HG03103 (cell line): ENCODE measurements around the gene CCDC150.
"Not testable (repeated sequence)": the region's sequence is repeated elsewhere in the genome, so short reads cannot be mapped to it uniquely, and the experiment has no call there.

Source experiments
- ATAC-seq: cut with Tn5 transposase; IDR thresholded peaks from one replicate; pipeline ENCODE4 v1.9.1; 2021; ENCODE audit warnings: low read depth; ENCODE audit not compliant: unreplicated experiment

The CCDC150 gene

GRCh38 chr2:196703695-196704094, 64.2 kb downstream of the CCDC150 start:
- no peak for ATAC-seq

DNA sequence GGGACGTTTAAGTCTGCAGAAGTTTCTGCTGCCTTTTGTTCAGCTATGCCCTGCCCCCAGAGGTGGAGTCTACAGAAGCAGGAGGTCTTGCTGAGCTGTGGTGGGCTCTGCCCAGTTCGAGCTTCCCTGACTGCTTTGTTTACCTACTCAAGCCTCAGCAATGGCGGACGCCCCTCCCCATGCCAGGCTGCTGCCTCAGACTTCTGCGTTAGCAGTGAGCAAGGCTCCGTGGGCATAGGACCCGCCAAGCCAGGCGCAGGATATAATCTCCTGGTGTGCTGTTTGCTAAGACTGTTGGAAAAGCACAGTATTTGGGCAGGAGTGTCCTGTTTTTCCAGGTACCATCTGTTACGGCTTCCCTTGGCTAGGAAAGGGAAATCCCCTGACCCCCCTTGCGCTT, 70.5 kb downstream of the CCDC150 start:
- ATAC-seq, result not testable (repeated sequence)

GRCh38 chr2:196711625-196712024, 72.1 kb downstream of the CCDC150 start:
- no peak for ATAC-seq

GRCh38 chr2:196712867-196713266, 73.4 kb downstream of the CCDC150 start:
- no peak for ATAC-seq

DNA sequence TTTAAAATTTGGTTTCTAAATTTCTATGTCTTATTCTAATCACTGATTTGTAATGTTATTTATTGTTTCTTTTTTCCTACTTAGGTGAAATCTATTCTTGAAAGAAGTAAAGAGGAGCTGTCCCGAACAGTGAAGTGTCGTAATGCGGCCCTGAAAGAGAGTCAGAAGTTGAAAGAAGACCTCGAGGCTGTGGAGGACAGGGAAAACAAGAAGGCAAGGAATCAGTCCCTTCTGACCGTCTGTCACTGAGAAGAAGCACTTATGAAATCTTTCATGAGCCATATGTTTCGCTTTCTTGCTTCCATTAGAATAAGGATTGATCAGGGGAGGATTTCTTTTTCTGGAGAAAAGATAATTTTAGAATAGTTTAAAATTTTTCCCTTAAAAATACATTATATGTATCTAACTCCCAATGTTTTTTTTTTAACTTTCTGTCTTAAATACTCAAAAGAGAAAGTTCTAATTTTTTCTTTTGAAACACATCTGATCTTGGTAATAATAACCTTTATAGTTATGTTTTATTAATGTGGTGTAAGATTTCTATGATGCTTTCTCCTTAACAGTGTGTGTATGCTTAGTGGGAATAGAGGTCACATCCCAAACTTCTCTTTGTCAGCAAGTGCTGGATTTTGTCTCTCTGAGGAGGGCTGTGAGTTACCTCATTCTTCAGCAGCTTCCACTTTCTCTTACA, 79.0 kb downstream of the CCDC150 start:
- no peak for ATAC-seq

DNA sequence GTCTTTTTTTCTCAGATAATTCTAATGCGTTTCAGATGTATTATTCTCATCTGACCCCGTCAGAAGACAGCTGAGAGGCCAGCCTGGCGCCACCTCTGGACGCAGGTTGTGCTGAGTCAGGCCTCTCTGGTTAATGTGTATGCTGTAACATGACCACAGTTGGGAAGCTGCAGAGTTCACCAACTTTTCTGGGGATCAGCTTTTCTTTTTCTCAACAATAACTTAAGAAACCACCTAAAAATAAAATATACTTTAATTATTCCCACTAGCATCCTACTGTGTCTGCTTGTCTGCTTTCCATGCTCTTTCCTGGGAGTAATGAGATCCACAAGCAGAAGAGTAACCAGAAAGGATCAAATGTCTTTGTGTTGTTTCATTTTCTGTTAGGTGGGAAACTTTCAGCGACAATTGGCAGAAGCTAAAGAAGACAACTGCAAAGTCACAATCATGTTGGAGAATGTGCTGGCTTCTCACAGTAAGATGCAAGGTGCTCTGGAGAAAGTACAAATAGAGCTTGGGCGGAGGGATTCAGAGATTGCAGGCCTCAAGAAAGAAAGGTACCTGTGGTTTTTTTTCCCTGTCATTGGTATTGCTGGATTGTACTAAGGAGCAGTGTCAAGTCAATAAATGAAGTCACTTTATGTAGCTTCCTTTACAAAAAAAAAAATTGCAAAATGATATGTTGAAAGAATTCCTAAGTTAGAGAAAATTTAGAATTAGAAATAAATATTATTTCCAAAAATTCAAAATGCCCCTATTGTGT, 79.8 kb downstream of the CCDC150 start:
- ATAC-seq, result no peak

DNA sequence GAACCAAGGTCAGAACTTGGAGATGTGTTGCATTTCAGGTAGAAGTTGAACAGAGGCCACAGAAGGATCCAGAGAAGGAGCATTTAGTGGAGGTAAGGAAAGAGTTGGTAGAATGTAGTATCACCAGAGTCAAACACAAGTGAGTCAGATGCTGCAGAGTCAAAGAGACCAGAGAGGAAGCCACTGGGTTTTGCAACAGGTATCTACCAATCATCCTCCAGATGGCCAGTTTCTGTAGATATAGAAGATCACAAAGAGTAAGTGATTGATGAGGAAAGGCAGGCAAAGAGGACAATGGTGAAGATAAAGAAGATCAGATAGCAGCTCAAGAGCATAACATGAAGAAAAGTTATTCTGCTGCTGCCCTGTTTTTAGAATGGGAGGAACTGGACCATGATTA, 84.1 kb downstream of the CCDC150 start:
- no peak for ATAC-seq

GRCh38 chr2:196725218-196725617, 85.7 kb downstream of the CCDC150 start:
- ATAC-seq, result no peak

DNA sequence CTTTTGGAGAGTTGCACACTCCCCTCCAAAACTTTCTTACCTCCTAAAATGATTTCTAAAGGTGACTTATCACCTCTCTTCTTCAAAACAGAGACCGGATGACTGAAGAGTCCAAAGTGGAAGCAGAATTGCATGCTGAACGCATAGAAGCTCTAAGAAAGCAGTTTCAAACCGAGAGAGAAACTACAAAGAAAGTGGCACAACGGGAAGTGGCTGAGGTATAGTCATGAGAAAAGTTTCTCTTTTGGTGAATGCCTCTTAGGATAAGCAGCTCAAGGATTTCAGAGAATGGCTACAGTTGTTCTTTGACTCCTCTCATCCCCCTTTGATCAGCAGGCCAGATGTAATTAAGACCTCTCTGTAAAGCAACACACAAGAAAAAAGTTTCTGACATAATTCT, 86.4 kb downstream of the CCDC150 start:
- ATAC-seq, result no peak

GRCh38 chr2:196729418-196729817, 89.9 kb downstream of the CCDC150 start:
- no peak for ATAC-seq

DNA sequence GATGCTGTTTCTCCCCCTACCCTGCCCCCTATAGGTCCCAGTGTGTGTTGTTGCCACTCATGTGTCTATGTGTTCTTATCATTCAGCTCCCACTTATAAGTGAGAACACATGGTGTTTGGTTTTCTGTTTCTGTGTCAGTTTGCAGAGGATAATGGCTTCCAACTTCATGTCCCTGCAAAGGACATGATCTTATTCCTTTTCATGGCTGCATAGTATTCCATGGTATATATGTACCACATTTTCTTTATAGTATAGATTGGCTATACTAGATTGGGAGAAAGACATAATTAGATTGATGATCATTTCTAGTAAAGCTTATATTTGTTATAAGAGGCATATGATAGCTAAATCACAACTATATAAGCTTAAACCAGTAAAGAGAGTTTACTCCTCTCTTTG, 97.1 kb downstream of the CCDC150 start:
- not testable (repeated sequence) for ATAC-seq

- ATAC-seq, result no peak
Measured at GRCh38 chr2:196737046-196737445, 97.5 kb downstream of the CCDC150 start.

DNA sequence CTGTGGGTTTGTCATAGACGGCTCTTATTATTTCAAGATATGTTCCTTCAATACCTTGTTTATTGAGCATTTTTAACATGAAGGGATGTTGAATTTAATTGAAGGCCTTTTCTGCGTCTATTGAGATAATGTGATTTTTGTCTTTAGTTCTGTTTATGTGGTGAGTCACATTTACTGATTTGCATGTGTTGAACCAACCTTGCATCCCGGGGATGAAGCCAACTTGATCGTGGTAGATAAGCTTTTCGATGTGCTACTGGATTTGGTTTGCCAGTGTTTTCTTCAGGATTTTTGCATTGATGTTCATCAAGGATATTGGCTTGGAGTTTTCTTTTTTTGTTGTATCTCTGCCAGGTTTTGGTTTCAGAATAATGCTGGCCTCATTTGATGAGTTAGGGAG, 99.5 kb downstream of the CCDC150 start:
- no peak for ATAC-seq

DNA sequence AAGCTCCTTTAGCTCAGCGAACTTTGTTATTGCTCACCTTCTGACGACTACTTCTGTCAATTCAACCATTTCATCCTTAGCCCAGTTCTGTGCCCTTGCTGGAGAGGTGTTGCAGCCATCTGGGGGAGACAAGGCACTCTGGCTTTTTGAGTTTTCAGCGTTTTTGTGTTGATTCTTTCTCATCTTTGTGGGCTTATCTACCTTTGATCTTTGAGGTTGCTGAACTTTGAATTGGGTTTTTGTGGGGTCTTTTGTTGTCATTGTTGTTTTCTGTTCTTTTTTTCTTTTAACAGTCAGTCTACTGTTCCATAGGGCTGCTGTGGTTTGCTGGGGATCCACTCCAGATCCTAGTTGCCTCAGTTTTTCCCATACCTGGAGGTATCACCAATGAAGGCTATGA, 102.7 kb downstream of the CCDC150 start:
- no peak for ATAC-seq

GRCh38 chr2:196742685-196743084, 103.2 kb downstream of the CCDC150 start:
- ATAC-seq, result no peak

- ATAC-seq, result no peak
Measured at GRCh38 chr2:196743165-196743564, 103.7 kb downstream of the CCDC150 start.

DNA sequence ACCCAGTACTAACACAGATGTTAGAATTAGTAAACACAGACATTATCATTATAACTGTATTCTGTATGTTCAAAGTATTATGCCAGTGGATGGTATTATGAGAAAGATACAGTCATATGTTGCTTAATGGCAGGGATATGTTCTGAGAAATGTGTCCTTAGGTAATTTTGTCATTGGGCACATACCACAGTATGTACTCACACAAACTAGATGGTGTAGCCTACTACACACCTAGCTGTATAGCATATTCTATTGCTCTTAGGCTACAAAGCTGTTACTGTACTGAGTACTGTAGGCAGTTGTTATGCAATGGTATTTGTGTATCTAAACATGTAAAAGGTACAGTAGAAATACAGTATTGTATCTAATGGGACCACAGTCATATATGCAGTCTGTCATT, 106.2 kb downstream of the CCDC150 start:
- no peak for ATAC-seq

GRCh38 chr2:196747400-196747799, 107.9 kb downstream of the CCDC150 start:
- ATAC-seq, result no peak

DNA sequence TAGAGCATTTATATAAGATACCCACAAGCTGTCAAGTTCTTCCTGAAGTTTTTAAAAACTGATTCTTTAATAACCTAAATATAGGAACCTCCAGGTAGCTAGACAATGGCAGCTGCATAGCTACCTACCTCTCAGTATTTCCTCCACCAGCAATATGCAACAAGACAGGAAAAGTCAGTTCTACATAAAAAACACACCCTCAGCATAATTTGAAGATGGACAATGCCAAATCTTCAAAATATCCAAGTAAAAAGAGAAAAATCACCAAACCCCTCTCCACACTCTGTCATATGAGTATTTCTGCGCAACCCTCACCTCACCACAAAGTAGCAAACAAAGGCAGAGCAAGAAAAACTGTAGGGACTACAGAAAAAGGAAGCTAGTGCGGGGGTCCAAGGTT, 108.6 kb downstream of the CCDC150 start:
- ATAC-seq, result no peak

DNA sequence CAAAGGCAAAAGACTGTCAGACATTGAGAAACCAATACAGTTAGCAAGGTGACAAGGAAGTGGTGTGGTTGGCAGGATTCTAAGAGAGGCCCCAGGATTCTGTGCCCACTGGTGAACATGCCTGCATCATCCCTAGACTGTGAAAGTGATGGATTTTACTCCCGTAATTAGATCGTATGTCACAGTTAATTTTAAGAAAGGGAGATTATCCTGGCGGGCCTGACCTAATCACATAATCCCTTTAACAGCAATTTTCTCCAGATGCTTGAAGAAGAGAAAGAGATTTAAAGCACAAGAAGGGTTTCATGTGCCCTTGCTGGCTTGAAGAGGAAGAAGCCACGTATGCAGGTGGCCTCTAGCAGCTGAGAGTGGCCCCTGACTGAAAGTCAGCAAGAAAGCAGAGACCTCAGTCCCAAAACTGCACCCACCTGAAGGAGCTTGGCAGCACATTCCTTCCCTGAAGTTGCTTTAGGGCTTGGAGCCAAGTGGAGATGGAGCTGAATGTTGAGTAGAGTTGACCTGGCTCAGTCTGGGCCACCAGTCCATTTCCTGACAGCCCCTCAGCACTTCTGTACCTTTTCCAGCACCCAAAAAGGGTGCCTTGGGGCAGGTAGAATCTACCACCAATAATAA, 110.9 kb downstream of the CCDC150 start:
- no peak for ATAC-seq

GRCh38 chr2:196750977-196751631, 111.6 kb downstream of the CCDC150 start:
- peak; percentile 97 for ATAC-seq
